GM12878 (cell line): ENCODE data around the gene OSGEP. TPM values are rescaled to one million over a fixed set of nuclear protein-coding genes. Genes with fewer than 3 reads are reported as not detected.

ENCODE experiments used
- ATF7 ChIP-seq: fragments of 450-650 bp; IDR thresholded peaks from 2 replicates; pipeline ENCODE4 v1.6.1; 2016; ENCODE audit warnings: low read depth, mild to moderate bottlenecking
- BRCA1 ChIP-seq: IDR thresholded peaks from 2 replicates; pipeline ENCODE4 v1.6.1; 2011; ENCODE audit warnings: low read depth, low read length, improper control_type of control experiment
- ETV6 ChIP-seq, 2 experiments: fragments of 450-650 bp in 1 of 2; IDR thresholded peaks in 1 of 2; conservative IDR thresholded peaks in 1 of 2; 2 replicates each; pipeline ENCODE4 v1.6.1; 2014; ENCODE audit warnings: antibody characterized with exemption in 1 of 2, borderline replicate concordance in 1 of 2, low read depth in 1 of 2, mild to moderate bottlenecking in 1 of 2, moderate library complexity in 1 of 2
- MAX ChIP-seq: IDR thresholded peaks from 2 replicates; pipeline ENCODE4 v1.6.1; 2012; ENCODE audit warnings: low read depth, low read length, improper control_type of control experiment
- NR2F1 ChIP-seq: fragments of 450-650 bp; conservative IDR thresholded peaks from 2 replicates; pipeline ENCODE4 v1.6.1; 2017; ENCODE audit warnings: mild to moderate bottlenecking
- REST ChIP-seq: IDR thresholded peaks from 2 replicates; pipeline ENCODE4 v1.6.1; 2012; ENCODE audit warnings: mild to moderate bottlenecking, low read depth, low read length
- SKIL ChIP-seq: fragments of 450-650 bp; IDR thresholded peaks from 2 replicates; pipeline ENCODE4 v1.6.1; 2017; ENCODE audit warnings: mild to moderate bottlenecking, low read depth, inconsistent platforms; ENCODE audit not compliant: poor library complexity, severe bottlenecking
- YBX1 ChIP-seq: fragments of 450-650 bp; IDR thresholded peaks from 2 replicates; pipeline ENCODE4 v1.6.1; 2016; ENCODE audit warnings: antibody characterized with exemption
- ZNF274 ChIP-seq: IDR thresholded peaks from one replicate; pipeline ENCODE4 v1.8.0; 2011; ENCODE audit not compliant: insufficient read length, insufficient read depth
- ZNF384 ChIP-seq: IDR thresholded peaks from 2 replicates; pipeline ENCODE4 v1.6.1; 2012; ENCODE audit warnings: low read depth, mild to moderate bottlenecking, low read length, improper control_type of control experiment, borderline replicate concordance
- ZNF592 ChIP-seq: fragments of 450-650 bp; IDR thresholded peaks from 2 replicates; pipeline ENCODE4 v1.6.1; 2017; ENCODE audit warnings: mild to moderate bottlenecking, moderate library complexity
- polyA plus RNA-seq, 11 experiments: library from polyadenylated mRNA; depleted of rRNA in 4 of 11; unstranded in 6 of 11; stranded (reverse) in 5 of 11; fragments of >200 nt; fragmentation: Nextera tagmentation in 4 of 11; fragmentation: Illumina TruSeq in 1 of 11; extraction: Ambion mirVana in 4 of 11; extraction: Trizol in 1 of 11; gene quantifications; 1 replicate in 1 of 11; 2 replicates in 10 of 11; pipeline versions ENCODE4 v1.2.1 to v1.2.3, GENCODE V29; 2011 to 2016; ENCODE audit warnings: inconsistent platforms in 2 of 11, missing spikeins in 2 of 11, low read depth in 1 of 11
- total RNA-seq, 4 experiments: library from RNA; depleted of rRNA in 3 of 4; stranded (reverse); fragments of >200 nt in 3 of 4; fragmentation: Illumina TruSeq in 1 of 4; extraction: Trizol in 1 of 4; gene quantifications; 2 replicates each; pipeline versions ENCODE4 v1.2.1 to v1.2.3, GENCODE V29; 2013 to 2021
- TF ChIP-seq, protein P1 (sequence below): IDR thresholded peaks from 2 replicates; pipeline ENCODE4 v1.6.1; 2012; ENCODE audit warnings: improper control_type of control experiment, low read depth, low read length; ENCODE audit not compliant: insufficient replicate concordance
- TF ChIP-seq, protein P2 (sequence below): IDR thresholded peaks from 2 replicates; pipeline ENCODE4 v1.6.1; 2012; ENCODE audit warnings: low read depth, low read length, improper control_type of control experiment

Gene OSGEP
- total and polyA plus RNA-seq, 10 of the 15 experiments (the other 5 are each of a cell fraction or from before 2014, with no cell fraction given) = 47.8 to 88.9 (median 52.8) TPM

- no peak for TF ChIP-seq REST
- TF ChIP-seq ZNF384 = no peak
- no peak for TF ChIP-seq MAX
- TF ChIP-seq, protein P1, sequence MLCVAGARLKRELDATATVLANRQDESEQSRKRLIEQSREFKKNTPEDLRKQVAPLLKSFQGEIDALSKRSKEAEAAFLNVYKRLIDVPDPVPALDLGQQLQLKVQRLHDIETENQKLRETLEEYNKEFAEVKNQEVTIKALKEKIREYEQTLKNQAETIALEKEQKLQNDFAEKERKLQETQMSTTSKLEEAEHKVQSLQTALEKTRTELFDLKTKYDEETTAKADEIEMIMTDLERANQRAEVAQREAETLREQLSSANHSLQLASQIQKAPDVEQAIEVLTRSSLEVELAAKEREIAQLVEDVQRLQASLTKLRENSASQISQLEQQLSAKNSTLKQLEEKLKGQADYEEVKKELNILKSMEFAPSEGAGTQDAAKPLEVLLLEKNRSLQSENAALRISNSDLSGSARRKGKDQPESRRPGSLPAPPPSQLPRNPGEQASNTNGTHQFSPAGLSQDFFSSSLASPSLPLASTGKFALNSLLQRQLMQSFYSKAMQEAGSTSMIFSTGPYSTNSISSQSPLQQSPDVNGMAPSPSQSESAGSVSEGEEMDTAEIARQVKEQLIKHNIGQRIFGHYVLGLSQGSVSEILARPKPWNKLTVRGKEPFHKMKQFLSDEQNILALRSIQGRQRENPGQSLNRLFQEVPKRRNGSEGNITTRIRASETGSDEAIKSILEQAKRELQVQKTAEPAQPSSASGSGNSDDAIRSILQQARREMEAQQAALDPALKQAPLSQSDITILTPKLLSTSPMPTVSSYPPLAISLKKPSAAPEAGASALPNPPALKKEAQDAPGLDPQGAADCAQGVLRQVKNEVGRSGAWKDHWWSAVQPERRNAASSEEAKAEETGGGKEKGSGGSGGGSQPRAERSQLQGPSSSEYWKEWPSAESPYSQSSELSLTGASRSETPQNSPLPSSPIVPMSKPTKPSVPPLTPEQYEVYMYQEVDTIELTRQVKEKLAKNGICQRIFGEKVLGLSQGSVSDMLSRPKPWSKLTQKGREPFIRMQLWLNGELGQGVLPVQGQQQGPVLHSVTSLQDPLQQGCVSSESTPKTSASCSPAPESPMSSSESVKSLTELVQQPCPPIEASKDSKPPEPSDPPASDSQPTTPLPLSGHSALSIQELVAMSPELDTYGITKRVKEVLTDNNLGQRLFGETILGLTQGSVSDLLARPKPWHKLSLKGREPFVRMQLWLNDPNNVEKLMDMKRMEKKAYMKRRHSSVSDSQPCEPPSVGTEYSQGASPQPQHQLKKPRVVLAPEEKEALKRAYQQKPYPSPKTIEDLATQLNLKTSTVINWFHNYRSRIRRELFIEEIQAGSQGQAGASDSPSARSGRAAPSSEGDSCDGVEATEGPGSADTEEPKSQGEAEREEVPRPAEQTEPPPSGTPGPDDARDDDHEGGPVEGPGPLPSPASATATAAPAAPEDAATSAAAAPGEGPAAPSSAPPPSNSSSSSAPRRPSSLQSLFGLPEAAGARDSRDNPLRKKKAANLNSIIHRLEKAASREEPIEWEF = no peak
- no peak for TF ChIP-seq ATF7
- no peak for TF ChIP-seq NR2F1
- TF ChIP-seq, protein P2, sequence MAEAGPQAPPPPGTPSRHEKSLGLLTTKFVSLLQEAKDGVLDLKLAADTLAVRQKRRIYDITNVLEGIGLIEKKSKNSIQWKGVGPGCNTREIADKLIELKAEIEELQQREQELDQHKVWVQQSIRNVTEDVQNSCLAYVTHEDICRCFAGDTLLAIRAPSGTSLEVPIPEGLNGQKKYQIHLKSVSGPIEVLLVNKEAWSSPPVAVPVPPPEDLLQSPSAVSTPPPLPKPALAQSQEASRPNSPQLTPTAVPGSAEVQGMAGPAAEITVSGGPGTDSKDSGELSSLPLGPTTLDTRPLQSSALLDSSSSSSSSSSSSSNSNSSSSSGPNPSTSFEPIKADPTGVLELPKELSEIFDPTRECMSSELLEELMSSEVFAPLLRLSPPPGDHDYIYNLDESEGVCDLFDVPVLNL = no peak
- no peak for TF ChIP-seq BRCA1
- TF ChIP-seq ETV6 (conservative IDR thresholded peaks at IDR 0.05 in 1 of 2, IDR thresholded peaks at IDR 0.05 in 1 of 2; ENCODE audit: borderline replicate concordance in 1 of 2, low read depth in 1 of 2) = no peak
- TF ChIP-seq ZNF274 = no peak
- no peak for TF ChIP-seq YBX1
- no peak for TF ChIP-seq SKIL
- TF ChIP-seq ZNF592 = no peak
These were observed 13.7 kb downstream of the OSGEP start (continued) for GRCh38 chr14:20440882-20441281.
